HG02840 (cell line): ENCODE results near the gene WASHC4.

Experiments
- ATAC-seq: cut with Tn5 transposase; IDR thresholded peaks from one replicate; pipeline ENCODE4 v1.9.1; 2021; ENCODE audit warnings: mild to moderate bottlenecking, moderate library complexity, moderate number of reproducible peaks; ENCODE audit not compliant: unreplicated experiment, low FRiP score

Gene WASHC4

GRCh38 chr12:105204916-105205315 is 97.4 kb downstream of the WASHC4 start:
- ATAC-seq, result no peak

GRCh38 chr12:105205322-105206048 is 98.0 kb downstream of the WASHC4 start:
- ATAC-seq, result no peak

- ATAC-seq, result no peak
These were observed 99.3 kb downstream of the WASHC4 start for GRCh38 chr12:105206686-105207374.

- ATAC-seq, result no peak
These were observed 101.6 kb downstream of the WASHC4 start for GRCh38 chr12:105209091-105209490.

- no peak for ATAC-seq
These were observed 104.9 kb downstream of the WASHC4 start for GRCh38 chr12:105212438-105212837.

GRCh38 chr12:105214148-105214547 is 106.6 kb downstream of the WASHC4 start:
- no peak for ATAC-seq

GRCh38 chr12:105214670-105215375 is 107.3 kb downstream of the WASHC4 start:
- no peak for ATAC-seq

- ATAC-seq, result no peak
These were observed 110.9 kb downstream of the WASHC4 start for GRCh38 chr12:105218434-105218833.
